A673 (cell line): ENCODE measurements around the gene FPR1. TPM values are rescaled to one million over a fixed set of nuclear protein-coding genes. Genes with fewer than 3 reads are reported as not detected.

ENCODE experiments used
- BruUV-seq: library from RNA; stranded (reverse); fragments of 400-500 nt; replicated peaks from 2 replicates; lab custom pipeline; 2021; lab: Mats Ljungman, UMichigan
- CTCF ChIA-PET: fragments of 300-600 bp; sonication (Branson Sonifier 250); formaldehyde crosslinking; loops from one replicate; lab custom pipeline; 2022; ENCODE audit warnings: antibody characterized with exemption; lab: Charles Lee
- POLR2A ChIA-PET: fragments of 300-600 bp; sonication (Branson Sonifier 250); formaldehyde crosslinking; loops from one replicate; lab custom pipeline; 2022; ENCODE audit warnings: antibody characterized with exemption; ENCODE audit not compliant: low non-redundant PET; lab: Charles Lee
- DNase-seq: peaks from one replicate; pipeline ENCODE4 v3.0.0-alpha.2; 2015; ENCODE audit warnings: low spot score
- H3K27ac ChIP-seq: fragments of 200-600 bp; sonication (generic); 2 replicates; pipeline ENCODE4 v1.5.1; 2016; ENCODE audit warnings: mixed run types, low read depth, mild to moderate bottlenecking, mixed read lengths, antibody characterized with exemption, low read length; ENCODE audit not compliant: poor library complexity, severe bottlenecking
- H3K27me3 ChIP-seq: fragments of 200-600 bp; sonication (generic); replicated peaks from 2 replicates; pipeline ENCODE4 v1.6.1; 2017; ENCODE audit warnings: mixed run types, low read depth, mild to moderate bottlenecking, mixed read lengths, antibody characterized with exemption, low read length; ENCODE audit not compliant: insufficient read depth, poor library complexity
- H3K36me3 ChIP-seq: fragments of 200-600 bp; sonication (generic); 2 replicates; pipeline ENCODE4 v1.6.1; 2016; ENCODE audit warnings: mixed run types, mild to moderate bottlenecking, mixed read lengths, antibody characterized with exemption, low read length; ENCODE audit not compliant: insufficient read depth, poor library complexity, severe bottlenecking
- H3K4me1 ChIP-seq: fragments of 200-600 bp; sonication (generic); 2 replicates; pipeline ENCODE4 v1.6.1; 2017; ENCODE audit warnings: mixed run types, mild to moderate bottlenecking, mixed read lengths, antibody characterized with exemption, low read length; ENCODE audit not compliant: insufficient read depth, poor library complexity, severe bottlenecking
- H3K4me3 ChIP-seq: fragments of 200-600 bp; sonication (generic); 2 replicates; pipeline ENCODE4 v1.5.1; 2016; ENCODE audit warnings: low read depth, mixed run types, mild to moderate bottlenecking, mixed read lengths, low read length; ENCODE audit not compliant: poor library complexity, severe bottlenecking
- H3K9me3 ChIP-seq: fragments of 200-600 bp; sonication (generic); 2 replicates; pipeline ENCODE4 v1.6.1; 2016; ENCODE audit warnings: mixed run types, low read depth, mild to moderate bottlenecking, mixed read lengths, antibody characterized with exemption, low read length; ENCODE audit not compliant: poor library complexity, severe bottlenecking
- EZH2 ChIP-seq: fragments of 200-600 bp; sonication (generic); IDR thresholded peaks from 2 replicates; pipeline ENCODE4 v1.6.1; 2017; ENCODE audit warnings: borderline replicate concordance, low read depth, mild to moderate bottlenecking, mixed read lengths, antibody characterized with exemption, low read length; ENCODE audit not compliant: poor library complexity, severe bottlenecking
- intact Hi-C: fragments of 100-400 bp; cut with micrococcal nuclease; formaldehyde crosslinking; loops from one replicate; pipeline ENCODE4 v1.10.0; 2022; ENCODE audit not compliant: unreplicated experiment
- total RNA-seq: library from RNA; stranded (reverse); gene quantifications from 2 replicates; pipeline ENCODE4 v1.2.3, GENCODE V29; 2021
- TF ChIP-seq, protein P1 (sequence below): fragments of 300-800, 200-600 bp; sonication (generic); conservative IDR thresholded peaks from 2 replicates; pipeline ENCODE4 v1.5.1; 2017; ENCODE audit warnings: low read depth, mild to moderate bottlenecking, antibody characterized with exemption, low read length, moderate library complexity, mixed read lengths

Gene FPR1
- total RNA-seq, 1 experiment from 2014 or later, result not detected

DNA sequence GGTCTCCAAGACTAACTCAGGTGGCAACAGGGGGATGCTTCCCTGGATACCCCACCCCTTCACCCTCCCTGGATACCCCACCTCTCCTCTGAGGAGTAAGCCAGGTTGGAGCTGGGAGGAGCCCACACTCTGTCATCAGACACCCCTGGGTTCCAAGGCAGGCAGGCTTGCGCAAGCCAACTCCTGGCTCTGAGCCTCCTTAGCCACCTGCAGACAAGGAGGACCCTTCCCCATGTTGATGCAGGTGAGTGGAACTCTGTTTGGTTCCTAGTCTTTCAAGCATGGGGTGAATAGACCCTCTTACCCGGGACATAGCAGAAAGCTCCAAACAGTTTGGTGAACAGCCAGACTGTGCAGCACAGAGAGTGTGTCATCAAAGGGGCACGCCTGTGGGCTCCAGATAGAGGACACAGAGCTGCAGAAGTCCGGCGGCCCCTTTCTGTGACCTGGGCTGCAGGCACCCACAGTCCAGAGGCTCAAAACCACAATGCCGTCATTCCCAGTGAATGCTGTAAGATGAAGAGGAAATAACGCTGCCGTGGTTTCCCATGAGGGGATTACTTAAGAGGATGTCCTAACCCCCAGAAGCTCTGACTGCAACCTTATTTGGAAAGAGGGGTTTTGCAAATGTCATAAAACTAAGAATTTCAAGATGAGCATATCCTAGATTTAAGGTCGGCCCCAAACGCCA is 15.8 kb downstream of the FPR1 start:
- POLR2A ChIA-PET, result no interaction called here

DNA sequence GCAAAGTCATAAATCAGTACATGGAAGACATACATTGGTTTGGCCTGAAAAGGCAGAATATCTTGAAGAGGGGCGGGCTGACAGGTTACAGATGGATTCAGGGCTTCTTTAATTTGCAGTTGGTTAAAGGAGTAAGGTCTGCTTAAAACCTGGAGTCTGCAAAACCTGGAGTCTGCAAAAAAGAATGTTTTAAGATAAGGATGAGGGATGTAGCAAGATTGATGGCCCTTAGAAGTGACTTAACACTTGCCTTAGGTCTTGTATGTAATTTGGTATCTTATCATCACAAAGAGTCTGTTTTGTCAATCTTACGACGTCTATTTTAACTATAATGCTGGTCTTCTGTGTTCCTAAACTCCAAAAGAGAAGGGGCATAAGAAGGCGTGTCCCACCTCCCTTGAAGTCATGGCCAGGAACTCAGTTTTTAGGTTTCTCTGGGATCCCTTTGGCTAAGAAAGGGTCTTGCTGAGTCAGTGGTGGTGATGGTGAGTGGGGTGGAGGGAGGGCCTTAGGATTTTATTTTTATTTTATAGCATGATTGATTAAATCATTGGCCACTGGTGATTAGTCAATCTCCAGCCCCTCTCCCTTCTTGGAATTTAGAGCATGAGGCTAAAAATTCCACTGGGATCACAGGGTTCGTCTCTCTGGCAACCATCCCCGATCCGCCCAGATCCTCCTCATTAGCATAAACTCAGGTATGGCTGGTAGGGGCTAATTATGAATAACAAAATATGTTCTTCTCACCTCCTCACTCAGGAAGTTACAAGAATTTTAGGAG is 17.7 kb downstream of the FPR1 start:
- CTCF ChIA-PET, result no interaction called here
- intact Hi-C loops, result no loop called here
- H3K9me3 ChIP-seq, result no peaks in the 10 kb centered on the region

More for the DNA sequence above, 15.8 kb downstream of the FPR1 start:
- Histone ChIP-seq H3K27me3 (peaks cover 44% of the 10 kb centered on the region), H3K4me3 (no peak overlapping the region), H3K36me3 (no peaks in the 10 kb centered on the region), H3K27ac (no peak overlapping the region), H3K9me3 (no peaks in the 10 kb centered on the region), H3K4me1 (no peaks in the 10 kb centered on the region)
- CTCF ChIA-PET, result no interaction called here
- no peak for TF ChIP-seq EZH2
- TF ChIP-seq, protein P1, sequence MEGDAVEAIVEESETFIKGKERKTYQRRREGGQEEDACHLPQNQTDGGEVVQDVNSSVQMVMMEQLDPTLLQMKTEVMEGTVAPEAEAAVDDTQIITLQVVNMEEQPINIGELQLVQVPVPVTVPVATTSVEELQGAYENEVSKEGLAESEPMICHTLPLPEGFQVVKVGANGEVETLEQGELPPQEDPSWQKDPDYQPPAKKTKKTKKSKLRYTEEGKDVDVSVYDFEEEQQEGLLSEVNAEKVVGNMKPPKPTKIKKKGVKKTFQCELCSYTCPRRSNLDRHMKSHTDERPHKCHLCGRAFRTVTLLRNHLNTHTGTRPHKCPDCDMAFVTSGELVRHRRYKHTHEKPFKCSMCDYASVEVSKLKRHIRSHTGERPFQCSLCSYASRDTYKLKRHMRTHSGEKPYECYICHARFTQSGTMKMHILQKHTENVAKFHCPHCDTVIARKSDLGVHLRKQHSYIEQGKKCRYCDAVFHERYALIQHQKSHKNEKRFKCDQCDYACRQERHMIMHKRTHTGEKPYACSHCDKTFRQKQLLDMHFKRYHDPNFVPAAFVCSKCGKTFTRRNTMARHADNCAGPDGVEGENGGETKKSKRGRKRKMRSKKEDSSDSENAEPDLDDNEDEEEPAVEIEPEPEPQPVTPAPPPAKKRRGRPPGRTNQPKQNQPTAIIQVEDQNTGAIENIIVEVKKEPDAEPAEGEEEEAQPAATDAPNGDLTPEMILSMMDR, result no peak
- no TSS peak for BruUV-seq
- no peak for DNase-seq
- intact Hi-C loops, result no loop called here

DNA sequence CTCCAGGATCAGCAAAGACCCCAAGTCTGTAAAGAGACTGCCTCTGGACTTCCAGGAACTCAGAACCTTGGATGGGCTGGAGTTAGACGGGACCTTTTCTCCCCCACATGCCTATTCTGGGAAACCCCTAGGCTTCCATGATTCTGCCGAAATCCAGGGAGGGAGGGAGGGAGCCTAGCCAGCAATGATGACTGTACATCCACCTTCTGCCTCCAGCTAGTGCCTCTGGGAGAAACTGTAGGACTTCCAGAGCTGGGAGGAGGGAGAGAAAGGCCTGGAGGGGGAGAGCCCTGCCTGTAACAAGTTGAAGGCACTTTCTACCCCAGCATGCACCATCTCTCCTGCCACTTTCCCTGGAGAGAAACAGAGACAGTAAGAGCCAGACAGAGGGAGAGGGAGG is 21.9 kb downstream of the FPR1 start:
- no peaks in the 10 kb centered on the region for H3K4me1 ChIP-seq
- H3K27ac ChIP-seq, result no peak overlapping the region
- DNase-seq, result no peak
- no peak overlapping the region for H3K4me3 ChIP-seq
- H3K27me3 ChIP-seq, result peaks cover 46% of the 10 kb centered on the region
- intact Hi-C loops, result no loop called here
- BruUV-seq, result no TSS peak
- CTCF ChIA-PET, result interaction anchor here (0.5 kb wide), 1 partner anchor 14 kb away, joined by 8 read pairs; no protein-coding TSS in a partner anchor
- no peaks in the 10 kb centered on the region for H3K9me3 ChIP-seq
- H3K36me3 ChIP-seq, result no peaks in the 10 kb centered on the region
- POLR2A ChIA-PET, result no interaction called here
- no peak for TF ChIP-seq EZH2
- TF ChIP-seq, protein P1, result no peak

More for the DNA sequence above, 17.7 kb downstream of the FPR1 start:
- BruUV-seq, result no TSS peak
- no peaks in the 10 kb centered on the region for H3K36me3 ChIP-seq
- H3K27ac ChIP-seq, result no peak overlapping the region
- TF ChIP-seq, protein P1, result no peak
- TF ChIP-seq EZH2, result no peak
- no peaks in the 10 kb centered on the region for H3K4me1 ChIP-seq
- DNase-seq, result no peak
- POLR2A ChIA-PET, result no interaction called here
- no peak overlapping the region for H3K4me3 ChIP-seq
- peaks cover 42% of the 10 kb centered on the region for H3K27me3 ChIP-seq
